ENCODE results near the gene ALAS2. TPM values are rescaled to one million over a fixed set of nuclear protein-coding genes. Genes with fewer than 3 reads are reported as not detected.
A peak's percentile ranks its signal among the peaks of the same experiment; 100 is the strongest.

ALAS2 gene
- total RNA-seq, 1 experiment from 2014 or later, result not detected

DNA sequence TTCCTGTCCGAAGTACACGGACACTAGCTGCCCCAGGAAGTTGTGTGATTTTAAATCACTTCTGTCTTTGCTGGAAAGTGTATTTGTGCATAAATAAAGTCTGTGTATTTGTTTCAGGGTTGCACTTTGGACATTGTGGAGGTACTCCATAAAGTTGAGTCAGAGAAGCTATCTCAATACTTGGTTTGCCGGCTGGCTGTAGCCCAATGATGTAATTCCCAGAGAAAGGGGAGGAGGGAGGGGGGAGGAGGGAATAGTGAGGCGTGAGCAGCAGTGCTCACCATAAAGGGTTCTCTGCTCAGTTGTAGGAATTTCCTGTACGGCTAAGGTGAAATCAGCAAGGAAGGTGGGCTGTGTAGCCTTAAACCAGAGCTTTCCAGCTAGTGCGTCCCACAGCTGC, 23.1 kb downstream of the ALAS2 start:
- no peak overlapping the region for H3K23ac ChIP-seq (ENCODE audit: insufficient read length, low read depth, low read length)
- no peak overlapping the region for H3K56ac ChIP-seq (ENCODE audit: insufficient read length, low read depth, low read length)
- H2BK20ac ChIP-seq (ENCODE audit: low read depth, low read length, poor library complexity, severe bottlenecking), result no peak overlapping the region
- no peak overlapping the region for H4K91ac ChIP-seq (ENCODE audit: insufficient read length, low read depth, low read length)
- H3K4me2 ChIP-seq (ENCODE audit: insufficient read depth, insufficient read length, low read length), result no peak overlapping the region
- H2BK12ac ChIP-seq (ENCODE audit: insufficient read length, low read depth, low read length), result no peak overlapping the region
- peaks cover 61% of the 10 kb centered on the region for H3K9me3 ChIP-seq (ENCODE audit: control insufficient read depth, low read depth, low read length)
- TF ChIP-seq, protein P1, sequence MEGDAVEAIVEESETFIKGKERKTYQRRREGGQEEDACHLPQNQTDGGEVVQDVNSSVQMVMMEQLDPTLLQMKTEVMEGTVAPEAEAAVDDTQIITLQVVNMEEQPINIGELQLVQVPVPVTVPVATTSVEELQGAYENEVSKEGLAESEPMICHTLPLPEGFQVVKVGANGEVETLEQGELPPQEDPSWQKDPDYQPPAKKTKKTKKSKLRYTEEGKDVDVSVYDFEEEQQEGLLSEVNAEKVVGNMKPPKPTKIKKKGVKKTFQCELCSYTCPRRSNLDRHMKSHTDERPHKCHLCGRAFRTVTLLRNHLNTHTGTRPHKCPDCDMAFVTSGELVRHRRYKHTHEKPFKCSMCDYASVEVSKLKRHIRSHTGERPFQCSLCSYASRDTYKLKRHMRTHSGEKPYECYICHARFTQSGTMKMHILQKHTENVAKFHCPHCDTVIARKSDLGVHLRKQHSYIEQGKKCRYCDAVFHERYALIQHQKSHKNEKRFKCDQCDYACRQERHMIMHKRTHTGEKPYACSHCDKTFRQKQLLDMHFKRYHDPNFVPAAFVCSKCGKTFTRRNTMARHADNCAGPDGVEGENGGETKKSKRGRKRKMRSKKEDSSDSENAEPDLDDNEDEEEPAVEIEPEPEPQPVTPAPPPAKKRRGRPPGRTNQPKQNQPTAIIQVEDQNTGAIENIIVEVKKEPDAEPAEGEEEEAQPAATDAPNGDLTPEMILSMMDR (conservative IDR thresholded peaks at IDR 0.05), result no peak
- no peak overlapping the region for H2AFZ ChIP-seq (ENCODE audit: low read length)
- no peak overlapping the region for H3K27ac ChIP-seq (ENCODE audit: insufficient read length, low read depth, low read length)
- no peak overlapping the region for H4K8ac ChIP-seq (replicated peaks; ENCODE audit: insufficient read length, low read depth, low read length)
- no peak overlapping the region for H2BK5ac ChIP-seq (ENCODE audit: insufficient read length, low read length)
- H4K5ac ChIP-seq (ENCODE audit: insufficient read length, low read depth, low read length), result no peak overlapping the region
- no peak overlapping the region for H2BK15ac ChIP-seq (ENCODE audit: low read depth, low read length)
- no peaks in the 10 kb centered on the region for H3K23me2 ChIP-seq (ENCODE audit: insufficient read length, low read depth, low read length, poor library complexity, severe bottlenecking)
- H3T11ph ChIP-seq (ENCODE audit: low read length), result no peak overlapping the region
- no CpG with 5 or more reads among the region's 6 CpGs for WGBS (ENCODE audit: extremely low coverage, insufficient read length, low lambda C conversion rate)
- H3K4ac ChIP-seq (ENCODE audit: low read depth, low read length), result no peak overlapping the region
- Mint-ChIP-seq H3K27me3 (ENCODE audit: low read depth) (no peaks in the 10 kb centered on the region), H3K9me3 (peaks cover 38% of the 10 kb centered on the region in 2 experiments), H3K4me3 (no peak overlapping the region; a peak in 1 of 5 replicates), H3K27ac (peak overlapping the region in 1 of 3 experiments; percentile 70; a peak in 2 of 7 replicates), H3K36me3 (ENCODE audit: insufficient read depth in 1 of 3, low read depth in 3 of 3) (peaks cover 29 to 46% (median 37%) of the 10 kb centered on the region in 3 experiments), H3K4me1 (peaks cover 0 to 4% of the 10 kb centered on the region in 2 experiments; a peak in 2 of 4 replicates)
- no peak overlapping the region for H3K18ac ChIP-seq (ENCODE audit: insufficient read length, low read depth, low read length)
- no peak overlapping the region for H2AK5ac ChIP-seq (ENCODE audit: insufficient read length, low read length)
- H3K79me1 ChIP-seq (ENCODE audit: insufficient read depth, low read depth, low read length, poor library complexity, severe bottlenecking), result no peaks in the 10 kb centered on the region
- no peak overlapping the region for H3K9ac ChIP-seq (ENCODE audit: extremely low read depth, insufficient read length, low read length)
- no peak for DNase-seq
- no peaks in the 10 kb centered on the region for H3K79me2 ChIP-seq (ENCODE audit: insufficient read depth, low read length)
- H3K14ac ChIP-seq (ENCODE audit: insufficient read depth, low read length), result no peak overlapping the region
- H3K27me3 ChIP-seq (ENCODE audit: insufficient read depth, low read length), result no peaks in the 10 kb centered on the region
- no peak overlapping the region for H2BK120ac ChIP-seq (ENCODE audit: low read depth, low read length, poor library complexity, severe bottlenecking)
- no peaks in the 10 kb centered on the region for H4K20me1 ChIP-seq (ENCODE audit: control insufficient read depth, insufficient read depth, insufficient read length)
- no peaks in the 10 kb centered on the region for H3K4me1 ChIP-seq (ENCODE audit: insufficient read depth, low read length)
